IMR-90 (cell line): ENCODE measurements around the gene DNAJC17. TPM values are rescaled to one million over a fixed set of nuclear protein-coding genes. Genes with fewer than 3 reads are reported as not detected.

ENCODE experiments used
- ATAC-seq: fragments of 200-7000 bp; cut with Tn5 transposase; 2 replicates; pipeline ENCODE4 v1.9.1; 2020; ENCODE audit warnings: low read depth, mild to moderate bottlenecking, moderate library complexity
- BruUV-seq: library from RNA; stranded (reverse); fragments of 400-500 nt; replicated peaks from 2 replicates; lab custom pipeline; 2021; lab: Mats Ljungman, UMichigan
- CTCF ChIA-PET: fragments of 300-600 bp; formaldehyde crosslinking; extraction: SDS; loops from one replicate; lab custom pipeline; 2021; ENCODE audit warnings: antibody characterized with exemption; lab: Yijun Ruan, JAX
- POLR2A ChIA-PET: fragments of 300-600 bp; sonication (Branson Sonifier 250); formaldehyde crosslinking; loops from one replicate; lab custom pipeline; 2022; ENCODE audit warnings: antibody characterized with exemption; ENCODE audit not compliant: unreplicated experiment; lab: Charles Lee
- DNase-seq: peaks from one replicate; pipeline ENCODE4 v3.0.0; 2013
- H2AFZ ChIP-seq: replicated peaks from 2 replicates; pipeline ENCODE3; 2013; ENCODE audit warnings: low read length, mild to moderate bottlenecking; ENCODE audit not compliant: poor library complexity
- H2AK5ac ChIP-seq: 2 replicates; pipeline ENCODE4 v1.6.1; 2013; ENCODE audit warnings: low read depth, low read length, inconsistent platforms
- H2AK9ac ChIP-seq: replicated peaks from 2 replicates; pipeline ENCODE3; 2013; ENCODE audit warnings: mild to moderate bottlenecking, low read depth, low read length, moderate library complexity; ENCODE audit not compliant: poor library complexity
- H2BK120ac ChIP-seq: 2 replicates; pipeline ENCODE4 v1.6.1; 2013; ENCODE audit warnings: low read depth, low read length, inconsistent platforms
- H2BK15ac ChIP-seq: 3 replicates; pipeline ENCODE4 v1.6.1; 2013; ENCODE audit warnings: low read depth, low read length, inconsistent platforms
- H2BK20ac ChIP-seq: 2 replicates; pipeline ENCODE4 v1.6.1; 2013; ENCODE audit warnings: low read depth, mild to moderate bottlenecking, inconsistent platforms, low read length, moderate library complexity
- H2BK5ac ChIP-seq: 2 replicates; pipeline ENCODE4 v1.6.1; 2013; ENCODE audit warnings: mild to moderate bottlenecking, low read depth, low read length, inconsistent platforms; ENCODE audit not compliant: poor library complexity, severe bottlenecking
- H3K14ac ChIP-seq: replicated peaks from 2 replicates; pipeline ENCODE4 v1.6.1; 2013; ENCODE audit warnings: low read depth, low read length, inconsistent platforms
- H3K18ac ChIP-seq: 2 replicates; pipeline ENCODE4 v1.6.1; 2013; ENCODE audit warnings: low read depth, low read length, control low read depth
- H3K23ac ChIP-seq: 2 replicates; pipeline ENCODE4 v1.6.1; 2013; ENCODE audit warnings: low read depth, low read length, inconsistent platforms
- H3K27ac ChIP-seq: 2 replicates; pipeline ENCODE4 v1.5.1; 2013; ENCODE audit warnings: mild to moderate bottlenecking, control low read depth, low read length; ENCODE audit not compliant: insufficient read depth
- H3K27me3 ChIP-seq: 2 replicates; pipeline ENCODE4 v1.6.1; 2013; ENCODE audit warnings: low read length; ENCODE audit not compliant: control insufficient read depth, insufficient read depth
- H3K36me3 ChIP-seq: 2 replicates; pipeline ENCODE4 v1.6.1; 2013; ENCODE audit warnings: low read length, mixed read lengths; ENCODE audit not compliant: control insufficient read depth, insufficient read depth
- H3K4ac ChIP-seq: 2 replicates; pipeline ENCODE4 v1.6.1; 2013; ENCODE audit warnings: low read depth, low read length, inconsistent platforms
- H3K4me1 ChIP-seq: 2 replicates; pipeline ENCODE4 v1.6.1; 2013; ENCODE audit warnings: low read length, mixed read lengths; ENCODE audit not compliant: control insufficient read depth, insufficient read depth
- H3K4me2 ChIP-seq: 2 replicates; pipeline ENCODE4 v1.6.1; 2013; ENCODE audit warnings: low read depth, mild to moderate bottlenecking, control low read depth, low read length, moderate library complexity
- H3K4me3 ChIP-seq: 2 replicates; pipeline ENCODE4 v1.5.1; 2013; ENCODE audit warnings: low read depth, mild to moderate bottlenecking, control low read depth, low read length, moderate library complexity; ENCODE audit not compliant: insufficient read depth
- H3K56ac ChIP-seq: 2 replicates; pipeline ENCODE4 v1.6.1; 2013; ENCODE audit warnings: low read length, inconsistent platforms; ENCODE audit not compliant: insufficient read depth; ENCODE audit errors: extremely low read depth
- H3K79me1 ChIP-seq, 2 experiments: 2 replicates each; pipeline ENCODE4 v1.6.1; 2013; ENCODE audit warnings: low read length in 2 of 2, inconsistent platforms in 1 of 2, low read depth in 1 of 2
- H3K9ac ChIP-seq: 2 replicates; pipeline ENCODE4 v1.6.1; 2013; ENCODE audit warnings: low read depth, low read length, control low read depth
- H3K9me1 ChIP-seq: 2 replicates; pipeline ENCODE4 v1.6.1; 2013; ENCODE audit warnings: low read length, inconsistent platforms; ENCODE audit not compliant: insufficient read depth
- H3K9me3 ChIP-seq: 2 replicates; pipeline ENCODE4 v1.6.1; 2013; ENCODE audit warnings: low read length; ENCODE audit not compliant: control insufficient read depth, insufficient read depth
- H4K20me1 ChIP-seq: 2 replicates; pipeline ENCODE4 v1.6.1; 2013; ENCODE audit warnings: low read length, inconsistent platforms; ENCODE audit not compliant: insufficient read depth
- H4K5ac ChIP-seq: 2 replicates; pipeline ENCODE4 v1.6.1; 2013; ENCODE audit warnings: mild to moderate bottlenecking, low read depth, low read length, control low read depth
- H4K8ac ChIP-seq, 2 experiments: 2 replicates each; pipeline ENCODE4 v1.6.1; 2013; ENCODE audit warnings: low read depth in 2 of 2, low read length in 2 of 2, control low read depth in 1 of 2, inconsistent platforms in 1 of 2
- H4K91ac ChIP-seq: 2 replicates; pipeline ENCODE4 v1.6.1; 2013; ENCODE audit warnings: low read depth, low read length, inconsistent platforms; ENCODE audit not compliant: insufficient read depth
- BHLHE40 ChIP-seq: fragments of 150-350 bp; IDR thresholded peaks from 2 replicates; pipeline ENCODE4 v1.6.1; 2016; ENCODE audit warnings: mild to moderate bottlenecking, low read depth, low read length
- CTCF ChIP-seq: conservative IDR thresholded peaks from 2 replicates; pipeline ENCODE4 v1.5.1; 2012; ENCODE audit warnings: mild to moderate bottlenecking, low read depth, low read length, improper control_type of control experiment
- ELK1 ChIP-seq: fragments of 150-350 bp; IDR thresholded peaks from 2 replicates; pipeline ENCODE4 v1.6.1; 2016; ENCODE audit warnings: low read depth, mild to moderate bottlenecking, low read length, moderate library complexity, borderline replicate concordance
- FOS ChIP-seq: fragments of 150-350 bp; IDR thresholded peaks from 2 replicates; pipeline ENCODE4 v1.6.1; 2016; ENCODE audit warnings: low read depth, low read length
- MAFK ChIP-seq: IDR thresholded peaks from 2 replicates; pipeline ENCODE4 v1.6.1; 2012; ENCODE audit warnings: low read depth, low read length, improper control_type of control experiment
- MAZ ChIP-seq: IDR thresholded peaks from 2 replicates; pipeline ENCODE4 v1.6.1; 2012; ENCODE audit warnings: low read depth, mild to moderate bottlenecking, low read length, improper control_type of control experiment, moderate library complexity, borderline replicate concordance
- MXI1 ChIP-seq: IDR thresholded peaks from 2 replicates; pipeline ENCODE4 v1.6.1; 2012; ENCODE audit warnings: low read depth, mild to moderate bottlenecking, low read length, moderate library complexity, borderline replicate concordance
- RAD21 ChIP-seq: IDR thresholded peaks from 2 replicates; pipeline ENCODE4 v1.6.1; 2012; ENCODE audit warnings: low read length, improper control_type of control experiment
- RCOR1 ChIP-seq: IDR thresholded peaks from 2 replicates; pipeline ENCODE4 v1.6.1; 2012; ENCODE audit warnings: mild to moderate bottlenecking, low read length, improper control_type of control experiment; ENCODE audit not compliant: insufficient replicate concordance
- RFX5 ChIP-seq: IDR thresholded peaks from 2 replicates; pipeline ENCODE4 v1.8.0; 2012; ENCODE audit warnings: low read depth, mild to moderate bottlenecking, low read length, moderate library complexity
- SMC3 ChIP-seq: fragments of 150-350 bp; IDR thresholded peaks from 2 replicates; pipeline ENCODE4 v1.6.1; 2016; ENCODE audit warnings: low read depth, mild to moderate bottlenecking, antibody characterized with exemption, low read length, moderate library complexity
- USF2 ChIP-seq: fragments of 150-350 bp; IDR thresholded peaks from 2 replicates; pipeline ENCODE4 v1.6.1; 2017; ENCODE audit warnings: mild to moderate bottlenecking, antibody characterized with exemption, low read length, low read depth
- WGBS, 2 experiments: methylation state at CpG; one replicate each; pipeline versions ENCODE4 v1.1.5 to v1.1.7; 2013; ENCODE audit warnings: missing lambda C conversion rate in 2 of 2; ENCODE audit not compliant: insufficient read length in 1 of 2; ENCODE audit errors: extremely low coverage in 2 of 2; 5-methylcytosine and 5-hydroxymethylcytosine counted together
- dilution Hi-C: fragments of 300-500 bp; cut with HindIII; formaldehyde crosslinking; loops from one replicate; pipeline ENCODE4 v1.14.3; 2018; ENCODE audit warnings: low sequenced_read_pairs; ENCODE audit not compliant: unreplicated experiment
- in situ Hi-C: fragments of 300-500 bp; cut with MboI; formaldehyde crosslinking; loops from 3 replicates; pipeline ENCODE4 v1.14.3; 2019; ENCODE audit warnings: low sequenced_read_pairs, inconsistent platforms, mixed read lengths
- intact Hi-C: fragments of 100-400 bp; cut with micrococcal nuclease; formaldehyde crosslinking; loops from 2 replicates; pipeline ENCODE4 v1.10.0; 2022
- polyA plus RNA-seq, 3 experiments: library from polyadenylated mRNA; depleted of rRNA; stranded (reverse); fragments of >200 nt; gene quantifications; 2 replicates each; pipeline ENCODE4 v1.2.3, GENCODE V29; 2012; ENCODE audit warnings: low replicate concordance in 1 of 3
- total RNA-seq: library from RNA; depleted of rRNA; stranded (reverse); fragments of >200 nt; gene quantifications from 2 replicates; pipeline ENCODE4 v1.2.3, GENCODE V29; 2012

The DNAJC17 gene
- total and polyA plus RNA-seq, 2 of the 4 experiments (the other 2 are of a cell fraction), result 58.6 to 107 TPM

DNA sequence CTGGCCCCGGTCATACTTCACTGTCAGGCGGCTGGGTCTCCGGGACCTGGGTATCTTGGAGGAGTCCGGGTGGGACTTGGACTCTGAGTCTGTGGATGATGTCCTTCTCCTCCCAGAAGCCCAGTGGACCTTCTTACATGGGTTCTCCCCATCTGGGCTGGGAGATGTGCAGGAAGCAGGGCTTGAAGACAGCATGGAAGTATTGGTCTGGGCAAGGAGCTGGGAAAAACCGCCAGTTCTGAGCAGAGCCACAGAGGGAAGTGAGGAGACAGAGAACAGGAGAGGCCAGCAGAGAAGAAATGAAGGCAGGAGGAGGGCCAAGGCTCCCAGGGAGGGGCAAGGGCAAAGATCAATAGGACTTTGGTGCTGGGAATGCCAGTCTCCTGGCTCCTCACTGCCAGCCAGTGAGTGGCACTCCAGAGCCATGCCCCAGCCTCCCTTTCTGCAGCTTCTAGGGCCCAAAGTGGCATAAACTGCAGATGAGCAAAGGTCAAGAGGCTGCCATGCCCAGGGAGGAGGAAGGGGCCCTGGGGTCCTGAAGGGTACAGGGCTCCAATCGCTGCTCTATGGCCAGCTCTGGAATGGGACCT is 21.3 kb upstream of the DNAJC17 start, which contains the start of gene PPP1R14D:
Gene PPP1R14D (minus strand): TSS at position 262 of the 590 bp plus-strand sequence. CDS start 67 bp downstream, at position 195.
- H4K20me1 ChIP-seq, result no peaks in the 10 kb centered on the region; the same call in 1 of the 2 replicates
- no peak for ATAC-seq
- H2BK5ac ChIP-seq, result no peak within 1 kb of the TSS
- H2BK15ac ChIP-seq, result no peak within 1 kb of the TSS
- no peak within 1 kb of the TSS for H3K14ac ChIP-seq
- no peak within 1 kb of the TSS for H4K8ac ChIP-seq
- H3K9ac ChIP-seq, result no peak within 1 kb of the TSS
- H3K27ac ChIP-seq, result no peak within 1 kb of the TSS
- no peak within 1 kb of the TSS for H2BK120ac ChIP-seq
- H3K4me1 ChIP-seq, result peaks cover 11% of the 10 kb centered on the region
- H4K91ac ChIP-seq, result no peak within 1 kb of the TSS
- no peak within 1 kb of the TSS for H4K5ac ChIP-seq
- no peaks in the 10 kb centered on the region for H3K79me1 ChIP-seq
- H3K4me2 ChIP-seq, result no peak within 1 kb of the TSS
- H3K27me3 ChIP-seq, result peaks cover 6% of the 10 kb centered on the region; the same call in 1 of the 2 replicates
- H2AK9ac ChIP-seq, result no peak within 1 kb of the TSS
- H2BK20ac ChIP-seq, result no peak within 1 kb of the TSS
- H3K4me3 ChIP-seq, result no peak within 1 kb of the TSS
- no peak within 1 kb of the TSS for H3K56ac ChIP-seq
- H2AFZ ChIP-seq, result peak within 1 kb of the TSS; percentile 10
- no peak within 1 kb of the TSS for H2AK5ac ChIP-seq
- in situ Hi-C loops (no loop called here), intact Hi-C loops (no loop called here), dilution Hi-C loops (no loop called here)
- 95% methylated on average over 4 of the region's 6 CpGs; no CpG with 5 or more reads in 1 of the 2 experiments for WGBS, 2 experiments
- POLR2A ChIA-PET, result no interaction called here
- no peak within 1 kb of the TSS for H3K4ac ChIP-seq
- DNase-seq, result no peak
- H3K9me3 ChIP-seq, result no peaks in the 10 kb centered on the region
- H3K23ac ChIP-seq, result no peak within 1 kb of the TSS
- H3K36me3 ChIP-seq, result no peaks in the 10 kb centered on the region
- TF ChIP-seq MAZ (no peak), ELK1 (no peak), RAD21 (no peak), SMC3 (no peak), RFX5 (no peak), MAFK (no peak), CTCF (no peak), USF2 (no peak), FOS (no peak), MXI1 (no peak), BHLHE40 (no peak), RCOR1 (no peak)
- H3K9me1 ChIP-seq, result peaks cover 5% of the 10 kb centered on the region
- H3K18ac ChIP-seq, result no peak within 1 kb of the TSS
- BruUV-seq, result no TSS peak
- CTCF ChIA-PET, result no interaction called here
